Stimulated activated CD4-positive, alpha-beta T cell treated with anti-CD3 and anti-CD28 coated beads, Interleukin-1b, Interleukin-23, amount 100 ng/mL, for 4 hours (primary cell): ENCODE data around the gene TXNL4A.
"Not testable (repeated sequence)": the region's sequence is repeated elsewhere in the genome, so short reads cannot be mapped to it uniquely, and the experiment has no call there.

Experiments
- DNase-seq, 2 donors: peaks; one replicate each; pipeline ENCODE4 v3.0.0-alpha.2; 2020; ENCODE audit warnings: low read depth in 2 of 2

The TXNL4A gene

DNA sequence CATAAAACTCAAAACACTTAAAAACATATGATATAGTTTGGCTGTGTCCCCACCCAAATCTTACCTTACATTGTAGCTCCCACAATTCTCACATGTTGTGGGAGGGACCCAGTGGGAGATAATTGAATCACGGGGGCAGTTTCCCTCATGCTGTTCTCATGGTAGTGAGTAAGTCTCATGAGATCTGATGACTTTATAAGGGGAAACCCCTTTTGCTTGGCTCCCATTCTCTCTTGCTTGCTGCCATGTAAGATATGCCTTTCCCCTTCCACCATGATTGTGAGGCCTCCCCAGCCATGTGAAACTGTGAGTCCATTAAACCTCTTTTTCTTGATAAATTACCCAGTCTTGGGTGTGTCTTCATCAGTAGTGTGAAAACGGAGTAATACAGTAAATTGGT is 11.3 kb upstream of the TXNL4A start:
- DNase-seq = not testable (repeated sequence)

DNA sequence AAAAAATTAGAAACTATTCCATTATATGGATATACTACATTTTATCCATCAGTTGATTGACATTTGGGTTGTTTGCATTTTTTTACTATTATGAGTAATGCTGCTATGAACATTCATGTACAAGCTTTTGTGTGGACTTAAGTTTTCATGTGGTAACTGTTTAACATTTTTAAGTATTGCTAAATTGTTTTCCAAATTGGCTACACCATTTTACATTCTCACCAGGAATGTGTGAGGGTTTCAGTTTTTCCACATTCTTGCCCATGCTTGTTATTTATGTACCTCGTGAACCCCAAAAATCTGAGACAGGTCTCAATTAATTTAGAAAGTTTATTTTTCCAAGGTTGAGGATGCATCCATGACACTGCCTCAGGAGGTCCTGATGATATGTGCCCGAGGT is 3.1 kb upstream of the TXNL4A start:
- no peak for DNase-seq

DNA sequence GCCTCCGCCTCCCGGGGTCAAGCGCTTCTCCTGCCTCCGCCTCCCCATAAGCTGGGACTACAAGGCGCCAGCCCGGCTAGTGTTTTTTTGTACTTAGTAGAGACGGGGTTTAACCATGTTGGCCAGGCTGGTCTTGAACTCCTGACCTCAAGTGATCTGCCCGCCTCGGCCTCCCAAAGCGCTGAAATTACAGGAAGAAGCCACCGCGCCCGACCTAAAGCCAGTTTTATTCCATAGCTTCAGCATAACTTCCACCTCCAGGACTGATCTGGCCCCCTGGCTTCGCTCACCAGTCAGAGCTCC is 783 bp upstream of the TXNL4A start:
- DNase-seq = no peak

DNA sequence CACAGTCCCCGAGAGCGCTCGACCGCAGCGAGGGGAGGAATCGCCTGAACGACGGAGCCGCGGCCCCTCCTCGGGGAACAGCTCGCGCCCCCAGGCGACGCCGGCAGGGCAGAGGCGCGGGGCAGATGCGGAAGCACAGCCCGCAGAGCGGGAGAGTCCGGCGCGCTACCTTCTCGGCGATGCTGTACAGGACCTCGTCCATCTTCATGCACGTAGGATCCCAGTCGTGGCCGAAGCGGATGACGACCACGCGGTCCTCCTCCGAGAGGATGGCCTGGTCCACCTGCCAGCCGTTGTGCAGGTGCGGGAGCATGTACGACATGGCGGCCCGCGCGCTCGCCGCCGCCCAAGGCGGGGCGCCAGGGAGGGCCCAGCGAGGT is 302 bp downstream of the TXNL4A start:
- DNase-seq = peak; percentile 24 to 52

DNA sequence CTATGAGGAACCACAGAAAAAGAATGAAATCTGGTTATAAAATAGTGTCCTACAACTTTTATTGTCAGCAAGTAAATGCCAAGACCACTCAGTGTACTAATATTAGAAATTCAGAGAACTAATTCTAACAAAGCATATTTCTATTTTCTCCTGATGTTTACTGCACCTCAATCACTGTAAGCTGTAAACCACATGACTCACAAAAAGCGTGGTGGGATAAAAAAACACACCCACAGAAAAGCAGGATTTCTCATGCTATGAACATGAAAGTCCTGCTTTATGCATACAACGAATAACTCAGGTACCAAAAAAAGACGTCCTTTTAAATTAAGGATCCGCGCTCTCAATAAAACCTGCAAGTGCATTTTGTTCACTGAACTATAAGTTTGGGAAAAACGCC is 797 bp downstream of the TXNL4A start:
- DNase-seq = no peak

DNA sequence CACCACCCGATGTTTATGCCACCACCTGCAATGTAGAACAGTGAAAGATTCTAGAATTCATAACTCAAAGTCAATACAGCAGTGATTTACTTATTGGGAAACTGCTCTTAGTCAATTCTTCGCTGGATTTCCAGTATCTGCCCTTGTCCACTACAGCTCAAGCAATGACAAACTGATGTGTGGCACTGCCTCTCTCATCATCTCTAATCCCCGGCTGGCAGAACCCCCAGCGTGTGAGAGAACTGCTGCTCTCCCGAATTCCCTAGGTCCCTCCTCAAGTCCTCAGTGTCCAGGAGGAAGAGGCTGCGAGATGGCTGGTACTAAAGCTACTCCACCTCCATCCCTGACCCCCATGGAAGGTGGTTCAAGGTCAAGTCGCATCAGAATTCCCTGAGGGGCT is 1.6 kb downstream of the TXNL4A start:
- no peak for DNase-seq

DNA sequence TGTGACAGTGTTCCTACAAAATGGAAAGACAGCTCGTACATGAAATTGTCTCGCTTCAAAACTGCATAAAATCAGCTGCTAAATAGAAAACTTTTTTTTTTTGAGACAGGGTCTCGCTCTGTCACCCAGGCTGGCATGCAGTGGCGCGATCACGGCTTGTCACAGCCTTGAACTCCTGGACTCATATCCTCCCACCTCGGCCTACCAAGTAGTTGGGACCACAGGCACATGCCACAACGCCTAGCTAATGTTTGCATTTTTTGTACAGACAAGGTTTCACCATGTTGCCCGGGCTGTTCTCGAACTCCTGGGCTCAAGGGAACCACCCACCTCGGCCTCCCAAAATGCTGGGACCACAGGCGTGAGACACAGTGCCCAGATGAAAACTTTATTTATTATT is 3.2 kb downstream of the TXNL4A start:
- no peak for DNase-seq

DNA sequence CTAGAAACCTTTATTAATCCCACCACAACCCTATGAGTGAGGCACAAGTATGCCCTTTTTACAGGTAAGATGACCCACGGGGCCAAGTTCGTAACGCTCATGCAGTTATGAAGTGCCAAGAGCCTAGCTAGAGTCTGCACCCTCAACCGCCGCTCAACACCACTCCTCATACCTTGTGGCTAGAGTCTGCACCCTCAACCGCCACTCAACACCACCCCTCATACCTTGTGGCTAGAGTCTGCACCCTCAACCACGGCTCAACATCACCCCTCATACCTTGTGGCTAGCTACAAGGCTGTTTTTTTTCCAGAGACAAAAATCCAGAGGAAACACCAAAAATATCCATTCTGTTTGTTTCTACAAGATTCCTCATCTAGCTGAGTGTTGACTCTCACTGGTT is 4.6 kb downstream of the TXNL4A start:
- DNase-seq = no peak

DNA sequence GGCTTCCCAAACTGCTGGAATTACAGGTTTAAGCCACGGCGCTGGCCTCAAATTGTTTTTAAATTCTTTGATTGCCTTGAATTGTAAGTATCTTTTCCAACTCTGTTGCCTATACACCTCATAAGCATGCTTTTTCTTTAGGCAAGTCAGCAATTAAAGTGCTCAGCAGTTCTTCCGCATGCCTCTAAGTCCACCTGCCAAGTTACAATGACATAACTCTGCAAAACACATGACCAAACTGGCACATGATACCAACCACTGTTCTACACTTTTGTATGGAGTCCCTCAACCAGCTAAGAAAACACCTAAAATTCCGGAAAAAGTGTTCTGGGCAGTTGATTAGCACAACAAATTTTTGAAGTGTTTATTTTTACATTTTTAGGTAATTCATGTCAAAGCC is 5.1 kb downstream of the TXNL4A start:
- no peak for DNase-seq

DNA sequence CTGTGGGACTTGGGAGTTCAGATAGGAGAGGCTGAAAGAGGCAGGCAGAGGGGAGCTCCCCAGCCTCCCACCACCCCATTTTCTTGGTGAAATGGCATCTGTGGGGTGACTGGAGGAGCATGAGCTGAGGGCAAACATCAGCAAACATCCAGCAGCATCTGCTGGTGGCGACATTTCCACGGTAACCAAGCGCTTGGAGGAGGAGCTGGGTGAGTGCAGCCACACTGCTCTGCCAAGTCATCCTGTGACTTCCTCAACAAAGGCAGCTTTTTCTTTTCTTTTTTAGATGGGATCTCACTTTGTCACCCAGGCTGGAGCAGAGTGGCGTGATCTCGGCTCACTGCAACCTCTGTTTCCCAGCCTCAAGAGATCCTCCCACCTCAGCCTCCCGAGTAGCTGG is 5.6 kb downstream of the TXNL4A start:
- DNase-seq = no peak

DNA sequence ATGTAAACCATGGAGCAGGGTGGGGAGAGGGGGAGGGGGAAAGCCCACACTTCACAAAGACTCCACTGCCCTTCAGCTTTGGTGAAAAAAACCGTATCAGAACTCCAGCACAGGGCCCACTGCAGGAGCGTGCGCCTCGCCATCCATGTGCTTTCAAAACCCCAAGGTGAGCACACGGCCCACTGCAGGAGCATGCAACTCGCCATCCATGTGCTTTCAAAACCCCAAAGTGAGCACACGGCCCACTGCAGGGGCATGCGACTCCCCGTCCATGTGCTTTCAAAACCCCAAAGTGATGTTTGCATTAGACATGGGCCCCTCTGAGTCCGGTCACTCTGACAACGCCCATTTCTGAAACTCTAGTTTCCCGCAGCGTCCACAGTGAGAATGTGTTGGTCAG is 7.8 kb downstream of the TXNL4A start:
- DNase-seq = no peak

DNA sequence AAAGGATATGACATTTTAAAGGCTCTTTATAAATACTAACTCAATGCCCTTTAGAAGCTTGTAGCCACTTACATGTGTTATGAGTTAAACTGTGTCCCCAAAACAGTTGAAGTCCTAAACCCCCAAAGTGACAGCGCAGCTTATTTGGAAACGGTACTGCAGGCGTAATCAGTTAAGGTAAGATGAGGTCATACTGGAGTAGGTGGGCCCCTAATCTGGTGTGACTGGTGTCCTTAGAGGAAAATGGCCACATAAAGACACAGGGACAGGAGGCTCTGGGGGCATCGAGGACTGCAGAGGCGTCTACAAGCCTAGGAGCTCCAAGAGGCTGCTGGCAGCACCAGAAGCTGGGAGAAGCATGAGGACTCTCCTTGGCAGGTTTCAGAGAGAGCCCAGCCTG is 8.5 kb downstream of the TXNL4A start:
- no peak for DNase-seq

DNA sequence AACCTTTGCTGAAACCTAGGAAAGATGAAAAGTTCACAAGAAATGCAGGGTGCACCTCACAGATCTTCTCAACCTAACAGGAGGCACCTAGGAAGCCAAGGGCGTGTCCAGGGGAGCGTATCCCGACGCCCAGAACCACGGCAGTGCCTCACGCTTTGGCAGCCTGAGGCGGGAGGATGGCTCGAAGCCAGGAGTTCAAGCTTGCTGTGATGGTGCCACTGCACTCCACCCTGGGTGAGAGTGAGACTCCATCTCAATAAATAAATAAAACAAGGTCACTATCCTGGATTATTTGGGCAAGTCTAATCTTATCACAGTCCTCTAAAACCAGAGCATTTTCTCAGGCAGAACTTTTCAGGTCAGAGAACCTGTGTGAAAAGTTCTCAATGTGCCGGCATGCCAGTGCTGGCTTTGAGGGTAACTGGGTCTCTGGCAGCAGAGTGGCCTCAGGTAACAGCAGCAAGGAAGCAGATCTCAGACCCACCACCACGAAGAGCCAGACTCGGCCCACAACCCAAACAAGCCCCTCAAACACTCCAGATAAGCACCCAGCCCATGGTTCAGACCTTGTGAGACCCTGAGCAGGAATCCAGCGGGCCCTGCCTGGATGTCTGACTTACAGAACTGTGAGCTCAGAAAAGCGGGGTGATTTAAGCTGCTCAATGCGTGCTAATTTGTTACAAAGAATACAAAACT is 12.2 kb downstream of the TXNL4A start:
- DNase-seq = no peak

DNA sequence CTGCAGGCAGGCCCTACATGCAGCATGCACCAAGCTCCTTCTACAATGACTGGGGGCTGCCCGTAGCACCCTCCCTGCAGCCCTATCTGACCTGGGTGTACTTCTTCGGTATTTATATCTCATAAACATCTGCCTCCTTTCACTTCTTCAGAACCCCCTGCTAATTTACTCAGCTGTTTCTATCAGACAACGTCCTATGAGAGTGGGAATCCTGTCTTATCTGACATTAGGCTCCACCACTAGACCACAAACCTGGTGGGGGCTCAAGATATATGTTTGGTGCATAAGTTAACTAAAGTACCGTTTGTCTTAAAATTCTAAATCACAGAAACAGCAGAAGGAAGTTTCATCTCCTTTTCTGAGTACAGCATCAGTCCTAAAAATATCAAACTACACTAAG is 13.3 kb downstream of the TXNL4A start:
- DNase-seq = no peak

DNA sequence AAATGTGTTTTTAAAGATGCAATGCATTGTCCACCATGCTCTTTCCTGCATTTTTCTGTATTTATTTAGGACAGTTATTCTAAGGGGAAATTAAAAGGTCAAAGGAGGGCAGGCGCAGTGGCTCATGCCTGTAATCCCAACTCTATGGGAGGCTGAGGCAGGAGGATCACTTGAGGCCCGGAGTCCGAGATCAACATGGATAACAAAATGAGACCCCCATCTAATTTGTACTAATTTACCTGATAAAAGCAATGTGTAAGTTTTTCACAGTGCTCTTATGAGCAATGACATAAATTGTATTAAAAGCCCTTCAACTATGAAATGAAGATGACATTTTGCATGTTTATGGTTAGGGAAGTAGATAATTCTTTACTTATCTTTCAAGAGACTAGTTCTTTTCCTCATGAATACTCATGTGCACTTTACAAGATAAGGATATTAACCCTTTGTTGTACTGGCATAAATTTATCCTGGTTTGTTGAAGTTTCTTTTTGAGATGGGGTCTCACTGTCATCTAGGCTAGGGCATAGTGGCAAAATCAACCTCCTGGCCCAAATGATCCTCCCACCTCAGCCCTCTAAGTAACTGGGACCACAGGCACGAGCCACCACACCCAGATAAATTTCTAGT is 14.2 kb downstream of the TXNL4A start:
- DNase-seq = no peak

DNA sequence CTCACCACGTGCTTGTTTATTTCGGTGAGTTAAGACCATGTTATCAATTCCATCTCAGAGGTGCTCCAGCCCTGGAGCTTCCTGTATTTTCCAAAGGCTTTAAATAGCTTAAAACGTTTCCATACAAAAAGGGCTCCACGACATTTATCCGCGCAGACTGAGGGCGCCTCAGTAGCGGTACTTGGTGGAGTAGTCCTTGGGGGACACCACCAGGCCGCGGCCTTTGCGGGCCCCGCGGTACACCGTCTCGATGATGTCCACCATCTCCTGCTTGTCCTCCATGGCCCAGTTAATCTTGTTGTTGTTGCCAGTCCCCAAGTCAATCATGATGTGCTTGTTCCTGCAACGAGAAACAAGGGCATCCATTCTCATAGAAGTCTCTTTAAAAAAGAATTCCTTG is 14.8 kb downstream of the TXNL4A start:
- DNase-seq = no peak

DNA sequence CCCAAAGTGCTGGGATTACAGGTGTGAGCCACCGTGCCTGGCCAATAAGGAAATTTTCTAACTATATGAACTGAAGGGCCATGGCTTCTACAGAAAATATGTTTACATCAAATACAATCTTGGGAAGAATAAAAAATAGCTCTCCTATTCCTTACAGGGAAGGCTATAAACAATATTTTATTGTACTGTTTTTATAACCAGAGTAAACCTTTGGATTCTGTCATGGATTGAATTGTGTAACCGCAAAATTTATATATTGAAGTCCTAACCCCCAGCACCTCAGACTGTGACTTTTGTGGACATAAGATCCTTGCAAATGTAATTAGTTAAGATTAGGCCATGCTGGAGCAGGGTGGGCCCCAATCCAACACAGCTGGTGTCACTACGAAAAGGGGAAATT is 15.6 kb downstream of the TXNL4A start:
- DNase-seq = no peak

DNA sequence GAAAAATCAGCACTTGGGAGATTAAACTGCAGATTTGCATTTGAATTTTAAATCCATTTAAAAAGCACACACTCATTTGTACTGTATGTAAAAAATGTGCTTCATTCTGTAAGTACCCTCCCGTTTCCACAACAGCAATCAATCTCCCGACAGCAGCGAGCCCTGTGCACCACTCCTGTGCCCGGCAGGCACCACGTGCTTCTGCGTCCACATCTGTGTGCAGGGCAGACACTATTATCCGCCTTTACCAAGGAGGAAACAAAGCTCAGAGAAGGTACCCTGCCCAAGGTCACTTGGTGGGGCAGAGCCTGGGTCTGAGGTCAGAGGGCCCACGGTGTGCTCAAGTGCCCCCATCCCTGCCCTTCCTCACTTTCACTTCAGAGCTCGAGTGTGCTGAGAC is 16.4 kb downstream of the TXNL4A start:
- DNase-seq = no peak

DNA sequence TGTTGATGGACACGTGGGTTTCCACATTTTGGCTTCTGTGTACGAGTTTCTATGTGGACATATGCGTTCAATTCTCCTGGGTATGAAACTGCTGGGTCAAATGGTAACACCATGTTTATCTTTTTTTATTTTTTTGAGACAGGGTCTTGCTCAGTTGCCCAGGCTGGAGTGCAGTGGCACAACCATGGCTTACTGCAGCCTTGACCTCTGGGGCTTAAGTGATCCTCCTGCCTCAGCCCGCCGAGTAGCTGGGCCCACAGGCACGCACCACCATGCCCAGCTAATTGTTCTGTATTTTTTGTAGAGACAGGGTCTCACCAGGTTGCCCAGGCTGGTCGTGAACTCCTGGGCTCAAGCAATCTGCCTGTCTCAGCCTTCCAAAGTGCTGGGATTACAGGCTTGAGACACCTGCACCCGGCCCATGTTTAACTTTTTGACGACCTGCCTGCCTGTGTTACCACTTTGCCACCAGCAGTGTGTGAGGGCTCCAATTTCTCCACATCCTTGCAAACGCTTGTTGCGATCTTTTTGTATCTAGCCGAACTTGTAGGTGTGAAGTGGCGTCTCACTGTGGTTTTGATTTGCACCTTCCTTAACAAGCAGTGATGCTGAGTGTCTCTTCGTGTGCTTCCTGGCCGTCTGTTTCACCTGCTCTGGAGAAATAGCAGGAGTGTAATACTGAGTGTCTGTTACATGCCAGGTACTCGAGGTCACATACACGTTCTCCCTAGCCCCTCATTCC is 17.0 kb downstream of the TXNL4A start:
- no peak for DNase-seq

DNA sequence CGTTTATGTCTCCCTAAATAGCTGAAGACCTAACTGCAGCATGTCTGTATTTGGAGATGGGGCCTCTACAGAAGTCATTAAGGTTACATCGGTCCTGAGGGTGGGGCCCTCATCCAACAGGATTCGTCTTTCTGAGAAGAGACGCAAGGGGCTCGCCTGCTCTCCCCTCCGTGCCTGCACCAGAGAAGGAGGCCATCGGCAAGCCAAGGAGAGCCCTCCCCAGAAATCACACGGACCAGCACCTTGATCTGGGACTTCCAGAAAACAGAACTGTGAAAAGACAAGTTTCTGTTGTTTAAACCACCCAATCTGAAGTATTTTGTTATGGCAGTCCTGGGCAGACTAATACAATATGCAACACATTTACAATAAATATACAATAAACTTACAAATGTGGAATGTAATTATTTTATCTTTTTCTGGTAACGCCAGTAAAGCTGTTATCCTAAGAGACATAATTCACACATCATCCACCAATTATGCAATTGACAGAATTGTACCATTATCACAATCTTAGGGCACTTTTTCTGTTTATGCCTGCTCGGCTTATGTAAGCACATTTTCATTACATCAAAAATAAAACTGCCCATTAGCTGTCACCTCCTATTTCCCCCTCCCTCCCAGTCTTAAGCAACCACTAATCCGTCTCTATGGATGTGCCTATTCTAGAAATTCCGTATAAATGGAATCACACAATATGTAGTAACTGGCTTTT is 17.8 kb downstream of the TXNL4A start:
- DNase-seq = no peak

DNA sequence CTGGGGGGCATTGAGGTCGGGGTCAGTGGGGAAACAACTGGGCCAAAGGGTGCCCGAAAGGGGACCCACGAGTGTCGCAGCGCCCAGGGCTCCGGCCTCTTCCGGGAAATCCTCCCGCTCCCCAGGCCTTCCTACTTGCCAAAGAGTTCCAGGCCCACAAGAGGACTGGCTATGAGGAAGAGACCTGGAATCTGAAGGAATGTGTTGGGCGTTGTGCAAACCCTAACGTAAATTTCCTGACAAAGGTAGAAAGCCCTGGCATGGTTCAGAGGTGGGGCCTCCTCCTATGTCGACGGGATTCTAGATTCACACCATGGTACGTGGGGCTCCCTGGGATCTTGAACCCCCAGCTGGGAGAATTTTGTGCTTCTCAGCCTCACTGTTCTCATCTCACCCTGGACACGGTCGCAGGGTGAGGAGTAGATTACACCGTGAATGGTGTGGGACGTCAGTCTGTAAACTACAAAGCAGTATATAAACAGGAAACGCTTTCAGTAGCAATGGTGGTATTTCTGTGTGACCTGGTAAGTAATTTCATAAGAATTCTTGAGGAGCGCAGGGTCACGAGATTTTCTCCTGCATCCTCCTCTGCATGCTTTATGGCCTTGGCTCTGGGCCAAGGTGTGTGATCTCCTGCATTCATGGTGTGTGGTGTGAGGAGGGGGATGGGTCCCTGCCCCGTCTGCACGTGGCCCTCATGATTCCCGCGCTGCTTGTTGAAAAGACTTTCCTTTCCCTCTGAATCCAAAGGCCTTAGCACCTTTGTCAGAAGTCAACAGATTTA is 23.1 kb downstream of the TXNL4A start:
- DNase-seq = no peak
